K562 (cell line): ENCODE measurements around the gene GORASP1. TPM values are rescaled to one million over a fixed set of nuclear protein-coding genes. Genes with fewer than 3 reads are reported as not detected.
A peak's percentile ranks its signal among the peaks of the same experiment; 100 is the strongest.

Experiments used
- ATF6 ChIP-seq: sonication (generic); formaldehyde crosslinking; IDR thresholded peaks from 2 replicates; pipeline ENCODE4 v1.4.0; 2020; ENCODE audit warnings: mild to moderate bottlenecking, missing genetic modification reagents
- BCOR ChIP-seq: fragments of 450-650 bp; IDR thresholded peaks from 2 replicates; pipeline ENCODE4 v1.6.1; 2016
- CBFA2T2 ChIP-seq: fragments of 450-650 bp; conservative IDR thresholded peaks from 2 replicates; pipeline ENCODE4 v1.6.1; 2017; ENCODE audit warnings: mild to moderate bottlenecking
- CBX5 ChIP-seq: IDR thresholded peaks from 2 replicates; pipeline ENCODE4 v1.6.1; 2014; ENCODE audit warnings: low read depth, borderline replicate concordance
- CEBPB ChIP-seq: fragments of 450-650 bp; IDR thresholded peaks from 2 replicates; pipeline ENCODE4 v1.6.1; 2016; ENCODE audit warnings: missing genetic modification characterization, missing compliant biosample characterization
- EHMT2 ChIP-seq: fragments of 450-650 bp; IDR thresholded peaks from 2 replicates; pipeline ENCODE4 v1.6.1; 2018; ENCODE audit warnings: antibody characterized with exemption
- FOXK1 ChIP-seq: sonication (generic); formaldehyde crosslinking; IDR thresholded peaks from 2 replicates; pipeline ENCODE4 v1.8.0; 2022; ENCODE audit warnings: missing genetic modification reagents, mild to moderate bottlenecking, borderline replicate concordance
- FOXK2 ChIP-seq, 2 experiments: fragments of 450-650 bp; IDR thresholded peaks in 1 of 2; conservative IDR thresholded peaks in 1 of 2; 2 replicates each; pipeline ENCODE4 v1.6.1; 2016; ENCODE audit warnings: low read depth in 2 of 2, mild to moderate bottlenecking in 1 of 2
- HDAC8 ChIP-seq: fragments of 450-650 bp; IDR thresholded peaks from 2 replicates; pipeline ENCODE4 v1.6.1; 2016; ENCODE audit warnings: mild to moderate bottlenecking, missing genetic modification characterization, moderate library complexity, missing compliant biosample characterization
- HES1 ChIP-seq: fragments of 450-650 bp; IDR thresholded peaks from 2 replicates; pipeline ENCODE4 v1.6.1; 2016; ENCODE audit warnings: low read depth, mild to moderate bottlenecking, moderate library complexity
- KDM1A ChIP-seq, 2 experiments: fragments of 450-650 bp; IDR thresholded peaks; 2 replicates each; pipeline ENCODE4 v1.6.1; 2016; ENCODE audit warnings: mild to moderate bottlenecking in 2 of 2
- MECOM ChIP-seq: fragments of 250-450 bp; sonication (Bioruptor Pico); IDR thresholded peaks from 2 replicates; pipeline ENCODE4 v1.8.0; 2022; ENCODE audit warnings: inconsistent platforms
- MYC ChIP-seq, 2 experiments: fragments of 250-450 bp in 1 of 2; sonication (Bioruptor Pico) in 1 of 2; IDR thresholded peaks; 2 replicates each; pipeline versions ENCODE4 v1.5.1 to v1.6.1; 2012 to 2021; ENCODE audit warnings: low read depth in 2 of 2, borderline replicate concordance in 1 of 2, improper control_type of control experiment in 1 of 2, low read length in 1 of 2, mild to moderate bottlenecking in 1 of 2, moderate library complexity in 1 of 2
- PHB ChIP-seq: fragments of 250-450 bp; sonication (Bioruptor Pico); IDR thresholded peaks from 2 replicates; pipeline ENCODE4 v1.5.0; 2021
- POLR2H ChIP-seq: IDR thresholded peaks from 2 replicates; pipeline ENCODE4 v1.6.1; 2016; ENCODE audit warnings: missing genetic modification characterization, low read depth, mild to moderate bottlenecking, control low read depth, missing compliant biosample characterization, moderate library complexity
- RAD51 ChIP-seq: fragments of 450-650 bp; IDR thresholded peaks from 2 replicates; pipeline ENCODE4 v1.7.1; 2016; ENCODE audit warnings: low read depth, mild to moderate bottlenecking, borderline replicate concordance
- RBM25 ChIP-seq: fragments of 200-400 bp; formaldehyde crosslinking; IDR thresholded peaks from 2 replicates; pipeline ENCODE4 v1.6.1; 2018; ENCODE audit warnings: low read length, low read depth, moderate library complexity; ENCODE audit not compliant: severe bottlenecking
- SAP30 ChIP-seq: fragments of 200-600 bp; sonication (generic); IDR thresholded peaks from 2 replicates; pipeline ENCODE4 v1.6.1; 2012; ENCODE audit warnings: borderline replicate concordance, low read depth, mild to moderate bottlenecking, moderate library complexity, low read length, control low read depth, inconsistent platforms; ENCODE audit not compliant: insufficient read depth, poor library complexity, severe bottlenecking
- SMARCC2 ChIP-seq: fragments of 450-650 bp; IDR thresholded peaks from 2 replicates; pipeline ENCODE4 v1.6.1; 2017; ENCODE audit warnings: antibody characterized with exemption, moderate library complexity, mild to moderate bottlenecking, low read depth
- XRCC5 ChIP-seq: fragments of 200-400 bp; formaldehyde crosslinking; IDR thresholded peaks from 2 replicates; pipeline ENCODE4 v1.6.1; 2017; ENCODE audit warnings: low read depth, mild to moderate bottlenecking, low read length
- ZBTB26 ChIP-seq: fragments of 450-650 bp; formaldehyde crosslinking; IDR thresholded peaks from 2 replicates; pipeline ENCODE4 v1.4.0; 2022; ENCODE audit warnings: missing genetic modification characterization
- ZBTB7A ChIP-seq: IDR thresholded peaks from 2 replicates; pipeline ENCODE4 v1.6.1; 2011; ENCODE audit warnings: low read depth, mild to moderate bottlenecking, low read length, moderate library complexity, borderline replicate concordance; ENCODE audit not compliant: control insufficient read depth
- ZFP36 ChIP-seq: fragments of 150-350 bp; IDR thresholded peaks from 2 replicates; pipeline ENCODE4 v1.6.1; 2018; ENCODE audit warnings: low read length, low read depth; ENCODE audit not compliant: partially characterized antibody
- ZNF12 ChIP-seq: sonication (generic); formaldehyde crosslinking; IDR thresholded peaks from 2 replicates; pipeline ENCODE4 v1.4.0; 2020; ENCODE audit warnings: mild to moderate bottlenecking, missing genetic modification reagents
- ZNF551 ChIP-seq: fragments of 250-450 bp; sonication (Bioruptor Pico); IDR thresholded peaks from 2 replicates; pipeline ENCODE4 v1.5.0; 2021; ENCODE audit warnings: mild to moderate bottlenecking, moderate library complexity
- ZNF75A ChIP-seq: fragments of 450-650 bp; formaldehyde crosslinking; IDR thresholded peaks from 2 replicates; pipeline ENCODE4 v1.4.0; 2020; ENCODE audit warnings: mild to moderate bottlenecking
- polyA plus RNA-seq, 8 experiments: library from polyadenylated mRNA; depleted of rRNA in 4 of 8; stranded (reverse) in 5 of 8; unstranded in 3 of 8; fragments of >200 nt; fragmentation: Nextera tagmentation in 2 of 8; fragmentation: Illumina TruSeq in 1 of 8; extraction: Ambion mirVana in 2 of 8; extraction: Trizol in 1 of 8; gene quantifications; 2 replicates each; pipeline versions ENCODE4 v1.2.1 to v1.2.3, GENCODE V29; 2011 to 2014; ENCODE audit warnings: inconsistent platforms in 1 of 8, missing spikeins in 1 of 8
- total RNA-seq, 7 experiments: library from RNA; depleted of rRNA in 6 of 7; stranded (reverse); fragments of >200 nt in 6 of 7; fragmentation: Illumina TruSeq in 2 of 7; extraction: Trizol in 2 of 7; gene quantifications; 2 replicates each; pipeline versions ENCODE4 v1.2.1 to v1.2.3, GENCODE V29; 2011 to 2021; ENCODE audit warnings: low replicate concordance in 1 of 7

Gene GORASP1
- total and polyA plus RNA-seq, 9 of the 15 experiments (the other 6 are each of a cell fraction or from before 2014, with no cell fraction given): 8.4 to 87.9 (median 67.6) TPM

DNA sequence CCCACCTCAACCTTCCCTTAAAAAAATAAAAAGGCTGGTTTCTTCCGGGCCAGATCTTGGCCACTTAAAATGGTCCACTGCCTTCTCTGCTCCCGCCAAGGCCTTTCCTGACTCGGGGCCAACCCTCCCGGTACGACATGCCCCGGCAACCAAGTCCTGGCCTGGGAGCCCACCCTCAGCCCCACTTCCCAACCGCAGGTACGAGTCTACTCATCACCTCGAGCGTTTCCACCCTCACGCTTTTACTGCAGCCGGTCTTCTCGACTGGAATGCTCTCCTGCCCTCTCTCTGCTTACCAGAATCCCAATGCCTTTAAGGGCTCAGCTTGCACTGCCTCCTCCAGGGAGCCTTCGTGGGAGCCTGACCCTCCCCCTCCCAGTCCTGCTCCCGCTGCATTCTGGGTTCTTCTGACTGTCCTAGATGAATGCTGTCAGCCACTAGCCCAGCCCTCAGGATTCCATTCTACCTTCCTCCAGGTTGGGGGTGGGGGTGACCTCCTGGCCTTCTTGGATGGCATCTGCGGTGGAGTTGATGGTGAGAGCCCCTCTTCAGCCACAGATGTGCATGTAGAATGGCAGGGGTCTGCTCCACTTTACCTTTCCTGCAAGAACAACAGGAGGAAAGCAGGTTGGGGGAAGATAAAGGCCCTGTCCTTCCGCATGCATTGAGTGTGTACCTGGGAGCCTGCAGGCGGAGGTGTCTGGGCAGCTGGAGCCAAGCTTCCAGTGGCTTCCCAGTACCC lies 47.0 kb upstream of the GORASP1 start (continued):
- TF ChIP-seq ATF6 (CRISPR knock-in tag) (no peak), ZFP36 (peak; percentile 100), PHB (no peak), ZBTB26 (no peak), KDM1A (IDR thresholded peaks at IDR 0.05) (peak; percentile 9 to 77; a peak in 2 of 4 replicates), CBFA2T2 (no peak), MYC (IDR thresholded peaks at IDR 0.05; ENCODE audit: low read depth, low read length) (0 out of 2 replicates have a peak, but pooled peaks have one; percentile 36), MYC (CRISPR knock-in tag; IDR thresholded peaks at IDR 0.05; ENCODE audit: borderline replicate concordance, low read depth) (peak; percentile 60; the same call in 1 of the 2 replicates), ZBTB7A (peak; percentile 57; the same call in 1 of the 2 replicates), FOXK2 (conservative IDR thresholded peaks at IDR 0.05 in 1 of 2, IDR thresholded peaks at IDR 0.05 in 1 of 2; ENCODE audit: low read depth in 2 of 2) (no peak), HDAC8 (tag) (no peak), HES1 (no peak), XRCC5 (no peak), FOXK1 (CRISPR knock-in tag) (no peak), BCOR (peak; percentile 91), SMARCC2 (no peak), MECOM (CRISPR knock-in tag) (no peak), ZNF551 (no peak), CBX5 (no peak), POLR2H (tag) (no peak), ZNF75A (CRISPR knock-in tag) (0 out of 2 replicates have a peak, but pooled peaks have one; percentile 38), SAP30 (peak; percentile 16), ZNF12 (CRISPR knock-in tag) (no peak), RAD51 (no peak), EHMT2 (peak; percentile 33; the same call in 1 of the 2 replicates), RBM25 (peak; percentile 3), CEBPB (tag) (no peak)
